ENCODE data around the gene SCD5. TPM values are rescaled to one million over a fixed set of nuclear protein-coding genes. Genes with fewer than 3 reads are reported as not detected.

Gene SCD5
- total and polyA plus RNA-seq, 4 donors, result 180 to 506 (median 358) TPM

GRCh38 chr4:82777857-82778525 lies 20.6 kb downstream of the SCD5 start:
- DNase-seq (ENCODE audit: low read depth in 4 of 6, low spot score in 6 of 6), result no peak
- no peak overlapping the region for H3K4me3 ChIP-seq (ENCODE audit: low read depth, low read length)
- no peaks in the 10 kb centered on the region for H3K27me3 ChIP-seq (ENCODE audit: control insufficient read depth, insufficient read depth, low read length)
- peaks cover 37% of the 10 kb centered on the region for H3K4me1 ChIP-seq (ENCODE audit: control insufficient read depth, insufficient read depth, low read length)
- H3K36me3 ChIP-seq (ENCODE audit: control insufficient read depth, insufficient read depth, low read length), result peaks cover 12% of the 10 kb centered on the region
- H3K27ac ChIP-seq (ENCODE audit: low read depth, low read length), result no peak overlapping the region
- 89% methylated on average over 3 of the region's 5 CpGs for WGBS (ENCODE audit: insufficient coverage)
- H3K9me3 ChIP-seq (ENCODE audit: control insufficient read depth, insufficient read depth, low read length), result no peaks in the 10 kb centered on the region

GRCh38 chr4:82776925-82777542 lies 21.6 kb downstream of the SCD5 start:
- 75% methylated on average over 4 of the region's 5 CpGs for WGBS (ENCODE audit: insufficient coverage)
- H3K36me3 ChIP-seq (ENCODE audit: control insufficient read depth, insufficient read depth, low read length), result peaks cover 12% of the 10 kb centered on the region

GRCh38 chr4:82775243-82775642 lies 23.4 kb downstream of the SCD5 start:
- Histone ChIP-seq H3K4me1 (ENCODE audit: control insufficient read depth, insufficient read depth, low read length) (peaks cover 42% of the 10 kb centered on the region), H3K27ac (ENCODE audit: low read depth, low read length) (peak overlapping the region; percentile 25), H3K36me3 (ENCODE audit: control insufficient read depth, insufficient read depth, low read length) (peaks cover 12% of the 10 kb centered on the region), H3K9me3 (ENCODE audit: control insufficient read depth, insufficient read depth, low read length) (no peaks in the 10 kb centered on the region), H3K4me3 (ENCODE audit: low read depth, low read length) (no peak overlapping the region), H3K27me3 (ENCODE audit: control insufficient read depth, insufficient read depth, low read length) (no peaks in the 10 kb centered on the region)
- 93% methylated on average over 4 of the region's 5 CpGs for WGBS (ENCODE audit: insufficient coverage)
- DNase-seq (ENCODE audit: low read depth in 4 of 6, low spot score in 6 of 6), result no peak

More at GRCh38 chr4:82776925-82777542, 21.6 kb downstream of the SCD5 start:
- Histone ChIP-seq H3K4me1 (ENCODE audit: control insufficient read depth, insufficient read depth, low read length) (peaks cover 41% of the 10 kb centered on the region), H3K27ac (ENCODE audit: low read depth, low read length) (peak overlapping the region; percentile 40), H3K27me3 (ENCODE audit: control insufficient read depth, insufficient read depth, low read length) (no peaks in the 10 kb centered on the region), H3K4me3 (ENCODE audit: low read depth, low read length) (no peak overlapping the region), H3K9me3 (ENCODE audit: control insufficient read depth, insufficient read depth, low read length) (no peaks in the 10 kb centered on the region)
- peak in 1 of 6 donors; percentile 41 for DNase-seq (ENCODE audit: low read depth in 4 of 6, low spot score in 6 of 6)

GRCh38 chr4:82774711-82775171 lies 23.9 kb downstream of the SCD5 start:
- DNase-seq (ENCODE audit: low read depth in 4 of 6, low spot score in 6 of 6), result peak in 2 of 6 donors; percentile 39 to 79
- no peak overlapping the region for H3K4me3 ChIP-seq (ENCODE audit: low read depth, low read length)

GRCh38 chr4:82773057-82773456 lies 25.5 kb downstream of the SCD5 start:
- peaks cover 45% of the 10 kb centered on the region for H3K4me1 ChIP-seq (ENCODE audit: control insufficient read depth, insufficient read depth, low read length)
- H3K36me3 ChIP-seq (ENCODE audit: control insufficient read depth, insufficient read depth, low read length), result peaks cover 3% of the 10 kb centered on the region
- no peaks in the 10 kb centered on the region for H3K27me3 ChIP-seq (ENCODE audit: control insufficient read depth, insufficient read depth, low read length)
- no peaks in the 10 kb centered on the region for H3K9me3 ChIP-seq (ENCODE audit: control insufficient read depth, insufficient read depth, low read length)
- H3K4me3 ChIP-seq (ENCODE audit: low read depth, low read length), result no peak overlapping the region
- 40% methylated on average over 3 of the region's 4 CpGs for WGBS (ENCODE audit: insufficient coverage)
- DNase-seq (ENCODE audit: low read depth in 4 of 6, low spot score in 6 of 6), result peak in 1 of 6 donors; percentile 71
- H3K27ac ChIP-seq (ENCODE audit: low read depth, low read length), result peak overlapping the region; percentile 45

More at GRCh38 chr4:82774711-82775171, 23.9 kb downstream of the SCD5 start:
- H3K4me1 ChIP-seq (ENCODE audit: control insufficient read depth, insufficient read depth, low read length), result peaks cover 42% of the 10 kb centered on the region
- no peaks in the 10 kb centered on the region for H3K27me3 ChIP-seq (ENCODE audit: control insufficient read depth, insufficient read depth, low read length)
- H3K36me3 ChIP-seq (ENCODE audit: control insufficient read depth, insufficient read depth, low read length), result peaks cover 12% of the 10 kb centered on the region
- no peaks in the 10 kb centered on the region for H3K9me3 ChIP-seq (ENCODE audit: control insufficient read depth, insufficient read depth, low read length)
- WGBS (ENCODE audit: insufficient coverage), result 18% methylated on average over 1 of the region's 3 CpGs
- H3K27ac ChIP-seq (ENCODE audit: low read depth, low read length), result peak overlapping the region; percentile 40

GRCh38 chr4:82770607-82771006 lies 28.0 kb downstream of the SCD5 start:
- Histone ChIP-seq H3K27ac (ENCODE audit: low read depth, low read length) (peak overlapping the region; percentile 44), H3K4me1 (ENCODE audit: control insufficient read depth, insufficient read depth, low read length) (peaks cover 45% of the 10 kb centered on the region), H3K9me3 (ENCODE audit: control insufficient read depth, insufficient read depth, low read length) (no peaks in the 10 kb centered on the region), H3K36me3 (ENCODE audit: control insufficient read depth, insufficient read depth, low read length) (peaks cover 3% of the 10 kb centered on the region), H3K27me3 (ENCODE audit: control insufficient read depth, insufficient read depth, low read length) (no peaks in the 10 kb centered on the region), H3K4me3 (ENCODE audit: low read depth, low read length) (no peak overlapping the region)
- DNase-seq (ENCODE audit: low read depth in 4 of 6, low spot score in 6 of 6), result peak in 3 of 6 donors; percentile 60 to 89 (median 74)
- whole genome bisulfite sequencing (ENCODE audit: insufficient coverage), result 16% methylated on average over 3 of the region's 3 CpGs

GRCh38 chr4:82765134-82765533 lies 33.5 kb downstream of the SCD5 start:
- Histone ChIP-seq H3K9me3 (ENCODE audit: control insufficient read depth, insufficient read depth, low read length) (peaks cover 6% of the 10 kb centered on the region), H3K27ac (ENCODE audit: low read depth, low read length) (no peak overlapping the region), H3K4me3 (ENCODE audit: low read depth, low read length) (no peak overlapping the region), H3K27me3 (ENCODE audit: control insufficient read depth, insufficient read depth, low read length) (no peaks in the 10 kb centered on the region), H3K36me3 (ENCODE audit: control insufficient read depth, insufficient read depth, low read length) (peaks cover 3% of the 10 kb centered on the region), H3K4me1 (ENCODE audit: control insufficient read depth, insufficient read depth, low read length) (peaks cover 16% of the 10 kb centered on the region)
- DNase-seq (ENCODE audit: low read depth in 4 of 6, low spot score in 6 of 6), result no peak

- H3K27ac ChIP-seq (ENCODE audit: low read depth, low read length), result no peak overlapping the region
- peak in 2 of 6 donors; percentile 59 to 93 for DNase-seq (ENCODE audit: low read depth in 4 of 6, low spot score in 6 of 6)
- no peaks in the 10 kb centered on the region for H3K27me3 ChIP-seq (ENCODE audit: control insufficient read depth, insufficient read depth, low read length)
- H3K36me3 ChIP-seq (ENCODE audit: control insufficient read depth, insufficient read depth, low read length), result peaks cover 6% of the 10 kb centered on the region
- peaks cover 6% of the 10 kb centered on the region for H3K9me3 ChIP-seq (ENCODE audit: control insufficient read depth, insufficient read depth, low read length)
- WGBS (ENCODE audit: insufficient coverage), result 17% methylated on average over 1 of the region's 3 CpGs
- no peak overlapping the region for H3K4me3 ChIP-seq (ENCODE audit: low read depth, low read length)
- H3K4me1 ChIP-seq (ENCODE audit: control insufficient read depth, insufficient read depth, low read length), result peaks cover 33% of the 10 kb centered on the region
These were observed 37.4 kb downstream of the SCD5 start for GRCh38 chr4:82761229-82761628.

- Histone ChIP-seq H3K4me3 (ENCODE audit: low read depth, low read length) (no peak overlapping the region), H3K4me1 (ENCODE audit: control insufficient read depth, insufficient read depth, low read length) (peaks cover 51% of the 10 kb centered on the region), H3K9me3 (ENCODE audit: control insufficient read depth, insufficient read depth, low read length) (no peaks in the 10 kb centered on the region), H3K27ac (ENCODE audit: low read depth, low read length) (peak overlapping the region; percentile 61), H3K27me3 (ENCODE audit: control insufficient read depth, insufficient read depth, low read length) (no peaks in the 10 kb centered on the region), H3K36me3 (ENCODE audit: control insufficient read depth, insufficient read depth, low read length) (peaks cover 6% of the 10 kb centered on the region)
- 51% methylated on average over 31 of the region's 31 CpGs for WGBS (ENCODE audit: insufficient coverage)
- no peak for DNase-seq (ENCODE audit: low read depth in 4 of 6, low spot score in 6 of 6)
These were observed 39.6 kb downstream of the SCD5 start for GRCh38 chr4:82758701-82759685.
